Gastrocnemius medialis (tissue), 4 donors: Measurements from ENCODE around the gene PSMD2. TPM values are rescaled to one million over a fixed set of nuclear protein-coding genes. Genes with fewer than 3 reads are reported as not detected.

Experiments
- ATAC-seq, 2 donors: fragments of 150-250 bp; one replicate each; pipeline ENCODE4 v1.9.1; 2016
- DNase-seq, 2 donors: peaks; one replicate each; pipeline ENCODE4 v3.0.0-alpha.2; 2019
- H3K27ac ChIP-seq, 4 donors: fragments of 200-600 bp; sonication (generic); 1 replicate in 1 of 4; 2 replicates in 3 of 4; pipeline ENCODE4 v1.5.1; 2016 to 2018; ENCODE audit warnings: mild to moderate bottlenecking in 2 of 4, moderate library complexity in 1 of 4
- H3K27me3 ChIP-seq, 3 donors: fragments of 200-600 bp; sonication (generic) in 2 of 3; 1 replicate in 1 of 3; 2 replicates in 2 of 3; pipeline versions ENCODE4 v1.5.1 to v1.6.0; 2016 to 2019; ENCODE audit warnings: mild to moderate bottlenecking in 1 of 3, moderate library complexity in 1 of 3
- H3K36me3 ChIP-seq, 2 donors: fragments of 200-600 bp; sonication (generic) in 1 of 2; one replicate each; pipeline ENCODE4 v1.5.1; 2017 to 2018
- H3K4me1 ChIP-seq, 2 donors: fragments of 200-600 bp; sonication (generic) in 1 of 2; one replicate each; pipeline ENCODE4 v1.5.1; 2016 to 2017; ENCODE audit warnings: mild to moderate bottlenecking in 2 of 2
- H3K4me3 ChIP-seq, 4 donors: fragments of 200-600 bp; sonication (generic) in 3 of 4; 1 replicate in 1 of 4; 2 replicates in 3 of 4; pipeline ENCODE4 v1.5.1; 2016 to 2019; ENCODE audit warnings: mild to moderate bottlenecking in 2 of 4
- H3K9me3 ChIP-seq, 3 donors: fragments of 200-600 bp; sonication (generic) in 2 of 3; 1 replicate in 1 of 3; 2 replicates in 2 of 3; pipeline ENCODE4 v1.5.1; 2016 to 2019
- CTCF ChIP-seq, 5 experiments: fragments of 450-650 bp in 3 of 5; fragments of 200-600 bp in 2 of 5; sonication (generic) in 2 of 5; IDR thresholded peaks in 4 of 5; conservative IDR thresholded peaks in 1 of 5; 1 replicate in 4 of 5; 2 replicates in 1 of 5; pipeline ENCODE4 v1.5.1; 2016 to 2019; ENCODE audit warnings: antibody characterized with exemption in 5 of 5, mild to moderate bottlenecking in 3 of 5, moderate library complexity in 3 of 5
- POLR2A ChIP-seq, 2 donors: fragments of 450-650 bp; IDR thresholded peaks; one replicate each; pipeline ENCODE4 v1.6.1; 2017; ENCODE audit warnings: antibody characterized with exemption in 2 of 2, mild to moderate bottlenecking in 2 of 2, moderate library complexity in 2 of 2
- in situ Hi-C, 4 donors: fragments of 200-750 bp; cut with MboI; loops; one replicate each; pipeline versions ENCODE4 v1.15.0 to v1.8.0; 2017; ENCODE audit warnings: low sequenced_read_pairs in 4 of 4
- intact Hi-C: fragments of 100-400 bp; cut with DNase I; formaldehyde crosslinking; loops from one replicate; pipeline ENCODE4 v1.15.1; 2023; ENCODE audit warnings: low total_unique reads
- total RNA-seq, 4 donors: library from RNA; depleted of rRNA; stranded (reverse); fragments of >200 nt; gene quantifications; one replicate each; pipeline versions ENCODE4 v1.1.0 to v1.2.3, GENCODE V29; 2016

The PSMD2 gene
- total RNA-seq, 4 donors from 2014 or later: 560 to 831 (median 720) TPM

GRCh38 chr3:184354754-184355153 lies 55.7 kb downstream of the PSMD2 start:
- Histone ChIP-seq H3K36me3 (no peaks in the 10 kb centered on the region), H3K4me3 (no peak overlapping the region), H3K27me3 (no peaks in the 10 kb centered on the region), H3K9me3 (no peaks in the 10 kb centered on the region), H3K4me1 (no peaks in the 10 kb centered on the region), H3K27ac (no peak overlapping the region)
- TF ChIP-seq CTCF (IDR thresholded peaks at IDR 0.05 in 4 of 5, conservative IDR thresholded peaks at IDR 0.05 in 1 of 5): no peak
- TF ChIP-seq POLR2A (IDR thresholded peaks at IDR 0.05): no peak
- in situ Hi-C loops: loop anchor here in 3 of 4 donors (25.0 kb wide), 3 partner anchors 408 to 458 kb away; partner anchors contain the start of gene VPS8 (in 1 of the 3)
- DNase-seq (no peak), ATAC-seq (no peak)
- intact Hi-C loops: no loop called here

- ATAC-seq: no peak
- H3K27ac ChIP-seq: no peak overlapping the region
- H3K36me3 ChIP-seq: no peaks in the 10 kb centered on the region
- intact Hi-C loops (no loop called here), in situ Hi-C loops (loop anchor here in 3 of 4 donors (25.0 kb wide), 3 partner anchors 407 to 457 kb away; partner anchors contain the start of gene VPS8 (in 1 of the 3))
- no peak for DNase-seq
- TF ChIP-seq POLR2A (IDR thresholded peaks at IDR 0.05) (no peak), CTCF (IDR thresholded peaks at IDR 0.05 in 4 of 5, conservative IDR thresholded peaks at IDR 0.05 in 1 of 5) (no peak)
- no peak overlapping the region for H3K4me3 ChIP-seq
- peaks cover 0 to 1% of the 10 kb centered on the region in 2 donors for H3K4me1 ChIP-seq
- no peaks in the 10 kb centered on the region for H3K9me3 ChIP-seq
- H3K27me3 ChIP-seq: no peaks in the 10 kb centered on the region
These were observed 56.4 kb downstream of the PSMD2 start for GRCh38 chr3:184355261-184356040.

- intact Hi-C loops (no loop called here), in situ Hi-C loops (loop anchor here in 3 of 4 donors (25.0 kb wide), 3 partner anchors 405 to 455 kb away; partner anchors contain the start of gene VPS8 (in 1 of the 3))
- H3K9me3 ChIP-seq: no peaks in the 10 kb centered on the region
- DNase-seq (no peak), ATAC-seq (no peak)
- no peaks in the 10 kb centered on the region for H3K36me3 ChIP-seq
- H3K4me1 ChIP-seq: peaks cover 4 to 12% of the 10 kb centered on the region in 2 donors
- H3K4me3 ChIP-seq: no peak overlapping the region
- H3K27me3 ChIP-seq: no peaks in the 10 kb centered on the region
- TF ChIP-seq CTCF (IDR thresholded peaks at IDR 0.05 in 4 of 5, conservative IDR thresholded peaks at IDR 0.05 in 1 of 5) (no peak), POLR2A (IDR thresholded peaks at IDR 0.05) (no peak)
- no peak overlapping the region for H3K27ac ChIP-seq
These were observed 58.4 kb downstream of the PSMD2 start for GRCh38 chr3:184357248-184358123.

GRCh38 chr3:184358124-184358767 lies 59.2 kb downstream of the PSMD2 start:
- Histone ChIP-seq H3K4me1 (peaks cover 4 to 14% of the 10 kb centered on the region in 2 donors), H3K9me3 (no peaks in the 10 kb centered on the region), H3K27me3 (no peaks in the 10 kb centered on the region), H3K27ac (no peak overlapping the region), H3K36me3 (no peaks in the 10 kb centered on the region), H3K4me3 (no peak overlapping the region)
- intact Hi-C loops: no loop called here
- in situ Hi-C loops: loop anchor here in 3 of 4 donors (25.0 kb wide), 3 partner anchors 404 to 454 kb away; partner anchors contain the start of gene VPS8 (in 1 of the 3)
- DNase-seq (no peak), ATAC-seq (no peak)
- TF ChIP-seq CTCF (IDR thresholded peaks at IDR 0.05 in 4 of 5, conservative IDR thresholded peaks at IDR 0.05 in 1 of 5): no peak
- TF ChIP-seq POLR2A (IDR thresholded peaks at IDR 0.05): no peak
